ENCODE measurements around the gene MYPN.

MYPN gene

GRCh38 chr10:68118657-68119056 lies 9.4 kb downstream of the MYPN start:
- H3K36me3 ChIP-seq, result no peaks in the 10 kb centered on the region
- no peaks in the 10 kb centered on the region for H3K27me3 ChIP-seq
- no peaks in the 10 kb centered on the region for H3K9me3 ChIP-seq
- no peak for TF ChIP-seq CTCF (IDR thresholded peaks at IDR 0.05; ENCODE audit: low read depth, low read length)
- H3K4me1 ChIP-seq, result no peaks in the 10 kb centered on the region
- no peak overlapping the region for H3K4me3 ChIP-seq (ENCODE audit: low read depth, low read length)
- no peak for DNase-seq

DNA sequence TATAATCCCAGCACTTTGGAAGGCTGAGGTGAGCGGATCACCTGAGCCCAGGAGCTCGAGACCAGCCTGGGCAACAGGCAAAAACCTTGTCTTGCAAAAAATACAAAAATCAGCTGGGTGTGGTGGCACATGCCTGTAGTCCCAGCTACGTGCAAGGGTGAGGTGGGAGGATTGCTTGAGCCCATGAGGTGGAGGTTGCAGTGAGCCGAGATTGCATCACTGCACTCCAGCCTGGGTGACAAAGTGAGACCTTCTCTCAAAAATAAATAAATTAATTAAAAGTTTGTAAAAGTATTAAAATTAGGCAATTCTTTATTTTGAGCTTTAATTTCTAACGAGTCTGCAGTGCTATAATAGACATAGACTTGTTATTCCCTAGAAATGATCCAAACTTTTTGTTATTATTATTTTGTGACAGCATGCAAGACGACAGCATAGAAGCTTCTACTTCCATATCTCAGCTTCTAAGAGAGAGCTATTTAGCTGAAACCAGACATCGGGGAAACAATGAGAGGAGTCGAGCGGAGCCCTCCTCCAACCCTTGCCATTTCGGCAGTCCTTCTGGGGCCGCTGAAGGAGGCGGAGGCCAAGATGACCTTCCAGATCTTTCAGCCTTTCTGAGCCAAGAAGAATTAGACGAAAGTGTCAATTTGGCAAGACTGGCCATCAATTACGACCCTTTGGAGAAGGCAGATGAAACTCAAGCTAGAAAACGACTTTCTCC lies 11.9 kb downstream of the MYPN start:
- no peak for DNase-seq
- Histone ChIP-seq H3K4me3 (ENCODE audit: low read depth, low read length) (no peak overlapping the region), H3K9me3 (no peaks in the 10 kb centered on the region), H3K4me1 (no peaks in the 10 kb centered on the region), H3K36me3 (no peaks in the 10 kb centered on the region), H3K27me3 (no peaks in the 10 kb centered on the region)
- no peak for TF ChIP-seq CTCF (IDR thresholded peaks at IDR 0.05; ENCODE audit: low read depth, low read length)

- no peaks in the 10 kb centered on the region for H3K27me3 ChIP-seq
- H3K4me1 ChIP-seq, result no peaks in the 10 kb centered on the region
- no peaks in the 10 kb centered on the region for H3K36me3 ChIP-seq
- H3K4me3 ChIP-seq (ENCODE audit: low read depth, low read length), result no peak overlapping the region
- no peak for TF ChIP-seq CTCF (IDR thresholded peaks at IDR 0.05; ENCODE audit: low read depth, low read length)
- no peak for DNase-seq
- no peaks in the 10 kb centered on the region for H3K9me3 ChIP-seq
These were observed 12.6 kb downstream of the MYPN start for GRCh38 chr10:68121852-68122251.

GRCh38 chr10:68124718-68125117 lies 15.4 kb downstream of the MYPN start:
- no peaks in the 10 kb centered on the region for H3K36me3 ChIP-seq
- H3K9me3 ChIP-seq, result no peaks in the 10 kb centered on the region
- H3K27me3 ChIP-seq, result no peaks in the 10 kb centered on the region
- no peak for DNase-seq
- no peak for TF ChIP-seq CTCF (IDR thresholded peaks at IDR 0.05; ENCODE audit: low read depth, low read length)
- no peak overlapping the region for H3K4me3 ChIP-seq (ENCODE audit: low read depth, low read length)
- no peaks in the 10 kb centered on the region for H3K4me1 ChIP-seq

GRCh38 chr10:68125772-68126171 lies 16.5 kb downstream of the MYPN start:
- DNase-seq, result no peak
- no peak for TF ChIP-seq CTCF (IDR thresholded peaks at IDR 0.05; ENCODE audit: low read depth, low read length)
- no peaks in the 10 kb centered on the region for H3K9me3 ChIP-seq

GRCh38 chr10:68128015-68128414 lies 18.7 kb downstream of the MYPN start:
- H3K4me1 ChIP-seq, result 0 out of 2 replicates have a peak, but pooled peaks cover 8% of the 10 kb centered on the region
- H3K27me3 ChIP-seq, result no peaks in the 10 kb centered on the region
- DNase-seq, result no peak
- no peaks in the 10 kb centered on the region for H3K36me3 ChIP-seq
- no peak overlapping the region for H3K4me3 ChIP-seq (ENCODE audit: low read depth, low read length)
- no peak for TF ChIP-seq CTCF (IDR thresholded peaks at IDR 0.05; ENCODE audit: low read depth, low read length)
- H3K9me3 ChIP-seq, result no peaks in the 10 kb centered on the region

More at GRCh38 chr10:68125772-68126171, 16.5 kb downstream of the MYPN start:
- Histone ChIP-seq H3K27me3 (no peaks in the 10 kb centered on the region), H3K36me3 (no peaks in the 10 kb centered on the region), H3K4me3 (ENCODE audit: low read depth, low read length) (no peak overlapping the region), H3K4me1 (no peaks in the 10 kb centered on the region)
